ENCODE results near the gene UBALD1. TPM values are rescaled to one million over a fixed set of nuclear protein-coding genes. Genes with fewer than 3 reads are reported as not detected.
A peak's percentile ranks its signal among the peaks of the same experiment; 100 is the strongest.

UBALD1 gene
- polyA plus RNA-seq, 3 donors: 23.4 to 28.5 (median 23.9) TPM

GRCh38 chr16:4623593-4623992 is 8.9 kb upstream of the UBALD1 start:
- no peak for DNase-seq

- DNase-seq: no peak
Observed at GRCh38 chr16:4618645-4619418, 4.1 kb upstream of the UBALD1 start.

GRCh38 chr16:4617880-4618279 is 3.2 kb upstream of the UBALD1 start:
- DNase-seq: no peak

- DNase-seq: peak; percentile 100
Observed at GRCh38 chr16:4616047-4616811, 1.5 kb upstream of the UBALD1 start.

GRCh38 chr16:4615384-4616046 is 827 bp upstream of the UBALD1 start:
- no peak for DNase-seq

GRCh38 chr16:4613636-4614570 is 785 bp downstream of the UBALD1 start:
- DNase-seq: peak; percentile 46

- no peak for DNase-seq
Observed at GRCh38 chr16:4612977-4613635, 1.6 kb downstream of the UBALD1 start.

GRCh38 chr16:4612474-4612931 is 2.2 kb downstream of the UBALD1 start:
- DNase-seq: no peak

- no peak for DNase-seq
Observed at GRCh38 chr16:4611337-4612021, 3.2 kb downstream of the UBALD1 start.

GRCh38 chr16:4610011-4611005 is 4.4 kb downstream of the UBALD1 start:
- DNase-seq: no peak

GRCh38 chr16:4609200-4610010 is 5.3 kb downstream of the UBALD1 start:
- no peak for DNase-seq

GRCh38 chr16:4608704-4608980 is 6.0 kb downstream of the UBALD1 start:
- no peak for DNase-seq

- no peak for DNase-seq
Observed at GRCh38 chr16:4607841-4608703, 6.6 kb downstream of the UBALD1 start.

- no peak for DNase-seq
Observed at GRCh38 chr16:4606354-4606753, 8.3 kb downstream of the UBALD1 start.

- DNase-seq: no peak
Observed at GRCh38 chr16:4604401-4604800, 10.3 kb downstream of the UBALD1 start.

- no peak for DNase-seq
Observed at GRCh38 chr16:4603624-4604170, 11.0 kb downstream of the UBALD1 start.

GRCh38 chr16:4602331-4602730 is 12.4 kb downstream of the UBALD1 start:
- DNase-seq: no peak
